Peyer's patch (tissue), 4 donors: ENCODE data around the gene CTTNBP2NL.

ENCODE experiments used
- CTCF ChIP-seq, 6 experiments: fragments of 450-650 bp in 4 of 6; fragments of 200-600 bp in 2 of 6; sonication (generic) in 1 of 6; IDR thresholded peaks; one replicate each; pipeline ENCODE4 v1.5.1; 2017 to 2019; ENCODE audit warnings: antibody characterized with exemption in 6 of 6, mild to moderate bottlenecking in 3 of 6, moderate library complexity in 1 of 6
- POLR2A ChIP-seq, 2 donors: fragments of 450-650 bp; IDR thresholded peaks; one replicate each; pipeline ENCODE4 v1.5.1; 2017; ENCODE audit warnings: antibody characterized with exemption in 2 of 2, mild to moderate bottlenecking in 2 of 2, moderate library complexity in 2 of 2

- TF ChIP-seq POLR2A (IDR thresholded peaks at IDR 0.05) (no peak), CTCF (IDR thresholded peaks at IDR 0.05) (no peak)
These were observed 110.3 kb downstream of the CTTNBP2NL start for GRCh38 chr1:112506306-112506705.
